Bronchial epithelial cell (primary cell): Measurements from ENCODE around the gene VSX1. TPM values are rescaled to one million over a fixed set of nuclear protein-coding genes. Genes with fewer than 3 reads are reported as not detected.
A peak's percentile ranks its signal among the peaks of the same experiment; 100 is the strongest.

Experiments
- DNase-seq: peaks from one replicate; pipeline ENCODE4 v3.0.0-alpha.2; 2010; ENCODE audit warnings: low read depth
- FAIRE-seq: peaks from 2 replicates; lab custom pipeline; 2011; peaks lifted over from hg19 to GRCh38; lab: Jason Lieb, UNC
- H3K27me3 ChIP-seq: 2 replicates; pipeline ENCODE4 v1.5.1; 2011; ENCODE audit warnings: low read length; ENCODE audit not compliant: control insufficient read depth, insufficient read depth
- H3K36me3 ChIP-seq: 2 replicates; pipeline ENCODE4 v1.5.1; 2011; ENCODE audit warnings: low read length; ENCODE audit not compliant: control insufficient read depth, insufficient read depth
- H3K4me3 ChIP-seq: 2 replicates; pipeline ENCODE4 v1.5.1; 2011; ENCODE audit warnings: mild to moderate bottlenecking, low read depth, low read length, control low read depth
- total RNA-seq: library from RNA; depleted of rRNA; stranded (reverse); fragments of >200 nt; gene quantifications from 2 replicates; pipeline ENCODE4 v1.2.1, GENCODE V29; 2014
- TF ChIP-seq, protein P1 (sequence below): IDR thresholded peaks from 2 replicates; pipeline ENCODE4 v1.5.1; 2011; ENCODE audit warnings: mild to moderate bottlenecking, moderate library complexity, low read length, control low read depth, inconsistent platforms; ENCODE audit not compliant: insufficient read depth, severe bottlenecking

Gene VSX1
- total RNA-seq, 1 donor from 2014 or later = not detected

DNA sequence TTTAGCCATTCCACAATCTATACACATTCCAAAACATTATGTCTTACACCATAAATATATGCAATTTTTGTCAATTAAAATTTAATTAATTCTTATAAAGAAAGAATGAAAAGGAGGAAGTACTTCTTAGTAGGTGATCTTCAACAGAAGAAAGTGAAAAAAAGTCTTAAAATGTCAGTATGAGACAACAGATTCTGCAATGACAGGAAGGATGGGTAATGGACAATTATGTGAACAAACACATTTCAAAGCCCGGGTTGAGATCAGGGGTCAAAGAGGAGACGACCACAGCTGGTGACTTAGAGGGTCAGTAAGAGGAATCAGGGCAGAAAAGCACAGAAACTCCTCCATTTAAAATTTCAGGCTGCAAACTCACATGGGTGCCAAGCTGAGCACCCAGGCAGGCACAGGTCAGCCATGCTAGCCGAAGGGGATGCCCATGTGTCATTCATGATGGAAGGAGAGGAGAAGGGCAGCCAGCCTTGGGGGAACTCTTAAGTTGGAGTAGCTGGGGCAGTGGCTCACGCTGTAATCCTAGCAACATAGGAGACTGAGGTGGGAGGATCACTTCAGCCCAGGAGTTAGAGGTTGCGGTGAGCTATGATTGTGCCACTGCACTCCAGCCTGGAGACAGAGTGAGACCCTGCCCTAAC is 11.0 kb downstream of the VSX1 start:
- no peak for DNase-seq

DNA sequence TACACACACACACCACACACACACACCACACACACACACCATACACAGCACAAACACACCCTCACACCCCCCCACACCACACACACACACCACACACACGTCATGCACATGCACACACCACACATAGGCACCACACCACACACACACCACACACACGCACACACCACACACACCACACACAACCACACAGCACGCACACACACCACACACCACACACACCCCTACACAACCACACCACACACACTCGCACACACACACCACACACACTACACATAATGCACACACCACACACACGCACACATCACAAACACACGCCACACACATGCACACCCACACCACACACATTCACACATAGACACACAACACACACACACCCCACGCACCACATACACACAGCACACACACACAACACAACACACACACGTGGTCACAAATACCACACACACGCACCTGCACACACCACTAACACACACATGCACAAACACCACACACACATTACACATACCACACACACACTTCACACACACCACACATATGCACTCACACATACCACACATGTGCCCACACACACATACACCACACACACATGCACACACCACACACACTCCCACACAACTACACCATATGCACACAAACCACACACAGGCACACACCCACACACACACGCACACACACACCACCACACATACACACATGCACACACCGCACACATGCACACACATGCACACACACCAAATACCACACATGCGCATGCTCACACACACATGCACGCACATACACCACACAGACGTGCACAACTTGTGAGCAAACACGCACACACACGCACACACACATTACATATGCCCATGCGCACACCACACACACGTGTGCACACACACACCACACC is 14.6 kb downstream of the VSX1 start:
- H3K4me3 ChIP-seq = no peak overlapping the region
- no peaks in the 10 kb centered on the region for H3K36me3 ChIP-seq
- H3K27me3 ChIP-seq = peaks cover 24% of the 10 kb centered on the region
- FAIRE-seq = peak; percentile 94
- TF ChIP-seq, protein P1, sequence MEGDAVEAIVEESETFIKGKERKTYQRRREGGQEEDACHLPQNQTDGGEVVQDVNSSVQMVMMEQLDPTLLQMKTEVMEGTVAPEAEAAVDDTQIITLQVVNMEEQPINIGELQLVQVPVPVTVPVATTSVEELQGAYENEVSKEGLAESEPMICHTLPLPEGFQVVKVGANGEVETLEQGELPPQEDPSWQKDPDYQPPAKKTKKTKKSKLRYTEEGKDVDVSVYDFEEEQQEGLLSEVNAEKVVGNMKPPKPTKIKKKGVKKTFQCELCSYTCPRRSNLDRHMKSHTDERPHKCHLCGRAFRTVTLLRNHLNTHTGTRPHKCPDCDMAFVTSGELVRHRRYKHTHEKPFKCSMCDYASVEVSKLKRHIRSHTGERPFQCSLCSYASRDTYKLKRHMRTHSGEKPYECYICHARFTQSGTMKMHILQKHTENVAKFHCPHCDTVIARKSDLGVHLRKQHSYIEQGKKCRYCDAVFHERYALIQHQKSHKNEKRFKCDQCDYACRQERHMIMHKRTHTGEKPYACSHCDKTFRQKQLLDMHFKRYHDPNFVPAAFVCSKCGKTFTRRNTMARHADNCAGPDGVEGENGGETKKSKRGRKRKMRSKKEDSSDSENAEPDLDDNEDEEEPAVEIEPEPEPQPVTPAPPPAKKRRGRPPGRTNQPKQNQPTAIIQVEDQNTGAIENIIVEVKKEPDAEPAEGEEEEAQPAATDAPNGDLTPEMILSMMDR = no peak
- DNase-seq = no peak

More for the DNA sequence above, 11.0 kb downstream of the VSX1 start:
- TF ChIP-seq, protein P1 = no peak
- H3K4me3 ChIP-seq = no peak overlapping the region
- no peak for FAIRE-seq
- no peaks in the 10 kb centered on the region for H3K36me3 ChIP-seq
- peaks cover 24% of the 10 kb centered on the region for H3K27me3 ChIP-seq

DNA sequence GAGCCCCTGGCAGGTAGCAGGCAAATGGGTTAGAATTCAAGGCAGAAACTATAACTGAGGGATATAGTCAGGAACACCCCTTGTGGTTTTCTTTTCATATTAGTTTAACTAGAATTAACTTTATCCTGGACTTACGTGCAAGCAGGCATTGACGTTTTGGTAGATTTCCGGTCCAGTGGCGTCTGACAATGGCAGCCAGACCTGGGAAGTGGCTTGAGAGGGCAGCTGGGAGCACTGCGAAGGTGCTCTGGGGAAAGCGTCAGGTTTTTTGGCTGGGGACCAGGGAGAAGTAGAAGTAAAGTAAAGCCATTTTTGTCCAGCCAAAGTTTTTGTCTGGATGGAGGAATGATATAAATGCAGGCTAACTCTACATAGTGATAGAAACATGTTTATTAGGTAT is 15.6 kb downstream of the VSX1 start:
- Histone ChIP-seq H3K36me3 (no peaks in the 10 kb centered on the region), H3K27me3 (peaks cover 16% of the 10 kb centered on the region), H3K4me3 (no peak overlapping the region)
- TF ChIP-seq, protein P1 = no peak
- DNase-seq (no peak), FAIRE-seq (no peak)

DNA sequence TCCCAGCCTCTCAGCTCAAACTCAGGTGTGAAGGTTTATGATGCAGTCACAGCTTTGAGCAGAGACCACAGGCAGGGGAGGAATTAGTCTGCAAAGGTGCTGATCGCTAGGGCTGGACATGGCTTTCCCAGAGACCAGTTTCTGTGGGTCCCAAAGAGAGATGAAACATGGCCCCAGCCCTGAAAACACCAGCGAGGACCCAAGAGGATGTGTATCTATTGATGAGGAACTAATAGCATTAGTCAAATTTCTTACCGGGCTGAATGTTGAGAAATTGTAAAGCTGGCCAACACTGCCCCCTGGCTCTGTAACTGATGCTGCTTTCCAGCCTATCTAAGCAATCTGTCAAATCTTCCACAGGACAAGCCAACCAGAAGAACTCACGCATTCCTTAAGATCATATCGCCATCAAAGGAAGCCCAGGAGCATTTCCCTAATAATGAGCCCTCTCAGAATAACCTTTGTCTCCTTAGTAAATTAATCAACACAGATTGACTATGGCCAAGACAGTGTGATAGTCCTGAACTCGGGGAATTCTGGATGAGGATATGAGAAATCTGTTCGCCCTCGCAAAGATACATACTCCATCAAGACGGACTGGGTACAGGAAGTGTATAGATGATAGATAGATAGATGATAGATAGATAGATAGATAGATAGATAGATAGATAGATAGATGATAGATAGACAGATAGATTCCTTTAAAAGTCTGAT is 16.2 kb downstream of the VSX1 start:
- TF ChIP-seq, protein P1 = peak; percentile 76
- DNase-seq (peak; percentile 59), FAIRE-seq (no peak)
- Histone ChIP-seq H3K36me3 (no peaks in the 10 kb centered on the region), H3K4me3 (no peak overlapping the region), H3K27me3 (peaks cover 16% of the 10 kb centered on the region)

DNA sequence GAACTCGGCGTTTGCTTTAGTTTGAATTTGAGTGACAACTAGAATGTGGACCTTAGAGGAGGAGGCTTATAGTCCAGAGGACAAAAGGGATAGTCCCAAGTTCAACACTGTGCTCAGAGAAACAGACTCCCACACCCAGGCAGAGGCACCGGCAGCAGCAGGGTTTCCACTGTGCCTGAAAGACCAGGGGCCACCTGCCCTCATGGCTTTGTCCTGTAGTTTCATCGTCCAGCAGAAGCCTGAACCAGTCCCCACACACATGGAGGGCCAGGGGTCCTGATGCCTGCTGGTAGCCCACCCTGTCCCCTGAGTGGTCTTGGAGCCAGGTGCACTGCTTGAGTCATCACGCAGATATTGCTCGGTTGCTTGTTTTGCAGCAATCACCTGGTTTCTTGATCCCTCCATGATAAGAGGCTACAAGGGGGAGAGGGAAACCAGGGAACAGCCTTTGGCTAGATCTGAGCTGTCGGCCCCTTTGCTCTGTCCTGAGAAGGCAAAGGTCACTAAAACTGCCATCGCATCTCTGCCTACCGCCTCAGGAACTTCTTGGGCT is 16.8 kb downstream of the VSX1 start:
- FAIRE-seq = peak; percentile 23
- Histone ChIP-seq H3K36me3 (no peaks in the 10 kb centered on the region), H3K4me3 (no peak overlapping the region), H3K27me3 (peaks cover 16% of the 10 kb centered on the region)
- no peak for DNase-seq
- TF ChIP-seq, protein P1 = no peak
